Keratinocyte (primary cell): ENCODE data around the gene MFN2. TPM values are rescaled to one million over a fixed set of nuclear protein-coding genes. Genes with fewer than 3 reads are reported as not detected.
"Not testable (repeated sequence)": the region's sequence is repeated elsewhere in the genome, so short reads cannot be mapped to it uniquely, and the experiment has no call there.

Experiments
- DNase-seq: peaks from one replicate; pipeline ENCODE4 v3.0.0-alpha.2; 2011; ENCODE audit warnings: low read depth, missing footprints, low spot score
- FAIRE-seq: peaks from 2 replicates; lab custom pipeline; 2011; peaks lifted over from hg19 to GRCh38; lab: Jason Lieb, UNC
- H2AFZ ChIP-seq: 2 replicates; pipeline ENCODE4 v1.6.0; 2012; ENCODE audit warnings: low read length, control low read depth, inconsistent platforms; ENCODE audit not compliant: control insufficient read depth
- H3K27ac ChIP-seq: 2 replicates; pipeline ENCODE4 v1.5.1; 2011; ENCODE audit warnings: low read length; ENCODE audit not compliant: control insufficient read depth, insufficient read depth
- H3K27me3 ChIP-seq: 3 replicates; pipeline ENCODE4 v1.6.0; 2011; ENCODE audit warnings: low read length; ENCODE audit not compliant: control insufficient read depth, insufficient read depth; ENCODE audit errors: extremely low read depth
- H3K36me3 ChIP-seq, 2 experiments: 2 replicates in 1 of 2; 3 replicates in 1 of 2; pipeline ENCODE4 v1.5.1; 2011; ENCODE audit warnings: low read length in 2 of 2, mild to moderate bottlenecking in 1 of 2; ENCODE audit not compliant: control insufficient read depth in 2 of 2, insufficient read depth in 2 of 2; ENCODE audit errors: extremely low read depth in 1 of 2
- H3K4me1 ChIP-seq: 3 replicates; pipeline ENCODE4 v1.5.1; 2011; ENCODE audit warnings: low read length; ENCODE audit not compliant: control insufficient read depth, insufficient read depth; ENCODE audit errors: extremely low read depth
- H3K4me2 ChIP-seq: 3 replicates; pipeline ENCODE4 v1.6.0; 2011; ENCODE audit warnings: low read depth, low read length; ENCODE audit not compliant: control insufficient read depth, insufficient read depth; ENCODE audit errors: extremely low read depth
- H3K4me3 ChIP-seq, 3 experiments: fragments of 200-600 bp in 1 of 3; sonication (generic) in 1 of 3; 2 replicates in 2 of 3; 3 replicates in 1 of 3; pipeline ENCODE4 v1.5.1; 2011 to 2016; ENCODE audit warnings: low read length in 3 of 3, mild to moderate bottlenecking in 3 of 3, control low read depth in 2 of 3, inconsistent platforms in 1 of 3, low read depth in 1 of 3, mixed read lengths in 1 of 3, mixed run types in 1 of 3, moderate library complexity in 1 of 3; ENCODE audit not compliant: control insufficient read depth in 2 of 3, insufficient read depth in 2 of 3; ENCODE audit errors: extremely low read depth in 1 of 3
- H3K79me2 ChIP-seq: 2 replicates; pipeline ENCODE4 v1.6.0; 2012; ENCODE audit warnings: low read length; ENCODE audit not compliant: control insufficient read depth, insufficient read depth
- H3K9ac ChIP-seq: 3 replicates; pipeline ENCODE4 v1.6.0; 2011; ENCODE audit warnings: low read length; ENCODE audit not compliant: control insufficient read depth, insufficient read depth; ENCODE audit errors: extremely low read depth
- H3K9me1 ChIP-seq: 3 replicates; pipeline ENCODE4 v1.6.0; 2011; ENCODE audit warnings: low read length; ENCODE audit not compliant: control insufficient read depth, insufficient read depth; ENCODE audit errors: extremely low read depth
- H3K9me3 ChIP-seq: 2 replicates; pipeline ENCODE4 v1.5.1; 2012; ENCODE audit warnings: low read depth, low read length; ENCODE audit not compliant: control insufficient read depth
- H4K20me1 ChIP-seq: 3 replicates; pipeline ENCODE4 v1.6.0; 2011; ENCODE audit warnings: low read length; ENCODE audit not compliant: control insufficient read depth, insufficient read depth; ENCODE audit errors: extremely low read depth
- EZH2 ChIP-seq: IDR thresholded peaks from one replicate; pipeline ENCODE4 v1.6.1; 2012; ENCODE audit warnings: inconsistent platforms, mild to moderate bottlenecking, low read length, moderate library complexity
- dilution Hi-C: fragments of 300-500 bp; cut with MboI; formaldehyde crosslinking; loops from one replicate; pipeline ENCODE4 v1.7.0; 2020; ENCODE audit warnings: low sequenced_read_pairs; ENCODE audit not compliant: extremely low pct_ligation_motif_present
- polyA plus RNA-seq, 5 experiments: library from polyadenylated mRNA; depleted of rRNA in 3 of 5; stranded (reverse) in 3 of 5; stranded (forward) in 1 of 5; unstranded in 1 of 5; fragments of >200 nt; gene quantifications; 1 replicate in 1 of 5; 2 replicates in 3 of 5; 3 replicates in 1 of 5; pipeline versions ENCODE4 v1.2.1 to v1.2.3, GENCODE V29; 2011 to 2012; ENCODE audit warnings: missing spikeins in 2 of 5, low read depth in 1 of 5, low replicate concordance in 1 of 5
- TF ChIP-seq, protein P1 (sequence below), 3 experiments: IDR thresholded peaks in 1 of 3; conservative IDR thresholded peaks in 1 of 3; optimal IDR thresholded peaks in 1 of 3; 2 replicates in 2 of 3; 3 replicates in 1 of 3; pipeline versions ENCODE3 to v1.5.1; 2011; ENCODE audit warnings: low read length in 3 of 3, mild to moderate bottlenecking in 3 of 3, moderate library complexity in 2 of 3, control low read depth in 1 of 3, inconsistent platforms in 1 of 3; ENCODE audit not compliant: insufficient read depth in 2 of 3; ENCODE audit errors: extremely low read depth in 1 of 3

The MFN2 gene
- polyA plus RNA-seq, 1 donor (not counting 4 experiments of a cell fraction or from before 2014, with no cell fraction given), result 102 TPM

DNA sequence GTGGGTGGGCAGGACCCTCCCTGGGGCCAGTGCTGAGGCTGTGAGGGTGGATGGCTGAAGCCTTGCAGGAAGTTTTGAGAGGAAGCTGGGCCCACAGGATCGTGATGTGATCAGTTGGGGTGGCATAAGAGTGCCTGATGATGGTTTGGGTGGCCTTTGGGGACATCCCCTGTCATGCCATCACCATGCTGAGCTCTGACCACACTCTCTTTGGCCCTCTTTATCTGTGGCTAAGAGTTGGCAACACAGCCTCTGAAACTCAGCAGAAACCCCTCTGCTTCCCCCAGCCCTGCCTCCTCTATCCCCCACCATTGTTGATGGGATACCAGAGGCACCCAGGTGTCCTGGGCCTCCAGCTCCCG is 58.9 kb downstream of the MFN2 start:
- no peak for FAIRE-seq

DNA sequence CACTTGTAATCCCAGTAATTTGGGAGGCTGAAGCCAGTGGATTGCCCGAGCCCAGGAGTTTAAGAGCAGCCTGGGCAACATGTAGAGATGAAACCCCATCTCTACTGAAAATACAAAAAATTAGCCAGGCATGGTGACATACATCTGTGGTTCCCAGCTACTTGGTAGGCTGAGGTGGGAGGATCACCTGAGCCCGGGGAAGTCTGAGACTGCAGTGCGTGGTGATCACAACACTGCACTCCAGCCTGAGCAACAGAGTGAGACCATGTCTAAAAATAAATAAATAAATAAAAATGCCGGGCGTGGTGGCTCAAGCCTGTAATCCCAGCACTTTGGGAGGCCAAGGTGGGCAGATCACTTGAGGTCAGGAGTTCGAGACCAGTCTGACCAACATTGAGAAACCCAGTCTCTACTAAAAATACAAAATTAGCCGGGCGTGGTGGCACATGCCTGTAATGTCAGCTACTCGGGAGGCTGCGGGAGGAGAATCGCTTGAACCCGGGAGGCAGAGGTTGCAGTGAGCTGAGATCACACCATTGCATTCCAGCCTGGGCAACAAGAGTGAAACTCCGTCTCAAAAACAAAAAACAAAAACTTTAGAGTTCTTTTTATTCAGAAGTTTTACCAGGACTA is 59.7 kb downstream of the MFN2 start:
- FAIRE-seq, H3K79me2 ChIP-seq, DNase-seq, H3K36me3 ChIP-seq, H2AFZ ChIP-seq, H3K4me3 ChIP-seq, dilution Hi-C loops, H3K4me2 ChIP-seq, H3K4me1 ChIP-seq, H3K9me3 ChIP-seq, H3K9me1 ChIP-seq, H3K9ac ChIP-seq, H3K27ac ChIP-seq, H4K20me1 ChIP-seq, H3K27me3 ChIP-seq: not testable (repeated sequence)

More for the DNA sequence above, 58.9 kb downstream of the MFN2 start:
- DNase-seq, result no peak
- Histone ChIP-seq H3K9me3 (no peaks in the 10 kb centered on the region), H3K9ac (no peak overlapping the region), H3K36me3 (no peaks in the 10 kb centered on the region), H4K20me1 (no peaks in the 10 kb centered on the region), H2AFZ (no peak overlapping the region), H3K27ac (no peak overlapping the region), H3K9me1 (no peaks in the 10 kb centered on the region), H3K27me3 (no peaks in the 10 kb centered on the region), H3K4me3 (no peak overlapping the region), H3K79me2 (no peaks in the 10 kb centered on the region), H3K4me2 (no peak overlapping the region), H3K4me1 (no peaks in the 10 kb centered on the region)
- dilution Hi-C loops, result no loop called here
- TF ChIP-seq EZH2, result no peak
- TF ChIP-seq, protein P1, sequence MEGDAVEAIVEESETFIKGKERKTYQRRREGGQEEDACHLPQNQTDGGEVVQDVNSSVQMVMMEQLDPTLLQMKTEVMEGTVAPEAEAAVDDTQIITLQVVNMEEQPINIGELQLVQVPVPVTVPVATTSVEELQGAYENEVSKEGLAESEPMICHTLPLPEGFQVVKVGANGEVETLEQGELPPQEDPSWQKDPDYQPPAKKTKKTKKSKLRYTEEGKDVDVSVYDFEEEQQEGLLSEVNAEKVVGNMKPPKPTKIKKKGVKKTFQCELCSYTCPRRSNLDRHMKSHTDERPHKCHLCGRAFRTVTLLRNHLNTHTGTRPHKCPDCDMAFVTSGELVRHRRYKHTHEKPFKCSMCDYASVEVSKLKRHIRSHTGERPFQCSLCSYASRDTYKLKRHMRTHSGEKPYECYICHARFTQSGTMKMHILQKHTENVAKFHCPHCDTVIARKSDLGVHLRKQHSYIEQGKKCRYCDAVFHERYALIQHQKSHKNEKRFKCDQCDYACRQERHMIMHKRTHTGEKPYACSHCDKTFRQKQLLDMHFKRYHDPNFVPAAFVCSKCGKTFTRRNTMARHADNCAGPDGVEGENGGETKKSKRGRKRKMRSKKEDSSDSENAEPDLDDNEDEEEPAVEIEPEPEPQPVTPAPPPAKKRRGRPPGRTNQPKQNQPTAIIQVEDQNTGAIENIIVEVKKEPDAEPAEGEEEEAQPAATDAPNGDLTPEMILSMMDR (optimal IDR thresholded peaks at IDR 0.05 in 1 of 3, IDR thresholded peaks at IDR 0.05 in 1 of 3, conservative IDR thresholded peaks at IDR 0.05 in 1 of 3; ENCODE audit: extremely low read depth in 1 of 3, insufficient read depth in 2 of 3, low read length in 3 of 3), result no peak
